Right renal cortex interstitium (tissue), 3 donors: Measurements from ENCODE around the gene CALM1. TPM values are rescaled to one million over a fixed set of nuclear protein-coding genes. Genes with fewer than 3 reads are reported as not detected.
"Not testable (repeated sequence)": the region's sequence is repeated elsewhere in the genome, so short reads cannot be mapped to it uniquely, and the experiment has no call there.

ENCODE experiments used
- DNase-seq, 3 donors: peaks; one replicate each; pipeline ENCODE4 v3.0.0-alpha.2; 2013; ENCODE audit warnings: low read depth in 3 of 3, low spot score in 2 of 3
- polyA plus RNA-seq, 3 donors: library from polyadenylated mRNA; unstranded; fragments of 120-200 nt; gene quantifications; one replicate each; pipeline ENCODE4 v1.2.1, GENCODE V29; 2013; ENCODE audit not compliant: insufficient read length in 3 of 3

Gene CALM1
- polyA plus RNA-seq, 3 donors, result 389 to 428 (median 409) TPM

- peak; percentile 97 for DNase-seq
Measured at GRCh38 chr14:90383126-90383730, 13.6 kb upstream of the CALM1 start.

- no peak for DNase-seq
Measured at GRCh38 chr14:90383731-90384542, 12.9 kb upstream of the CALM1 start.

GRCh38 chr14:90384543-90384911, 12.3 kb upstream of the CALM1 start:
- DNase-seq, result no peak

- DNase-seq, result no peak
Measured at GRCh38 chr14:90386321-90386720, 10.5 kb upstream of the CALM1 start.

GRCh38 chr14:90387206-90387760, 9.5 kb upstream of the CALM1 start:
- no peak for DNase-seq

GRCh38 chr14:90388437-90388836, 8.4 kb upstream of the CALM1 start:
- DNase-seq, result no peak

- no peak for DNase-seq
Measured at GRCh38 chr14:90388982-90389381, 7.8 kb upstream of the CALM1 start.

- no peak for DNase-seq
Measured at GRCh38 chr14:90393966-90394365, 2.9 kb upstream of the CALM1 start.

GRCh38 chr14:90394782-90395181, 2.0 kb upstream of the CALM1 start:
- not testable (repeated sequence) for DNase-seq

GRCh38 chr14:90397425-90398314, 841 bp downstream of the CALM1 start:
- DNase-seq, result no peak

- no peak for DNase-seq
Measured at GRCh38 chr14:90398315-90398839, 1.5 kb downstream of the CALM1 start.

GRCh38 chr14:90398841-90399540, 2.2 kb downstream of the CALM1 start:
- no peak for DNase-seq

GRCh38 chr14:90399541-90400444, 3.0 kb downstream of the CALM1 start:
- DNase-seq, result peak in 2 of 3 donors; percentile 73 to 85

GRCh38 chr14:90400904-90401561, 4.2 kb downstream of the CALM1 start:
- no peak for DNase-seq

- DNase-seq, result no peak
Measured at GRCh38 chr14:90402016-90402415, 5.2 kb downstream of the CALM1 start.

- no peak for DNase-seq
Measured at GRCh38 chr14:90403065-90403464, 6.2 kb downstream of the CALM1 start.

- no peak for DNase-seq
Measured at GRCh38 chr14:90405101-90405500, 8.3 kb downstream of the CALM1 start.

- DNase-seq, result no peak
Measured at GRCh38 chr14:90405755-90406154, 8.9 kb downstream of the CALM1 start.

- no peak for DNase-seq
Measured at GRCh38 chr14:90406384-90406798, 9.6 kb downstream of the CALM1 start.
